CD1c-positive myeloid dendritic cell (primary cell): ENCODE results near the gene DSG2.

Source experiments
- DNase-seq: peaks from one replicate; pipeline ENCODE4 v3.0.0-alpha.2; 2016; ENCODE audit errors: extremely low spot score

DSG2 gene

GRCh38 chr18:31555971-31556747 is 58.2 kb downstream of the DSG2 start:
- peak; percentile 71 for DNase-seq

- DNase-seq = no peak
Measured at GRCh38 chr18:31557446-31557845, 59.5 kb downstream of the DSG2 start.

- no peak for DNase-seq
Measured at GRCh38 chr18:31558567-31558966, 60.6 kb downstream of the DSG2 start.

GRCh38 chr18:31562726-31563125 is 64.7 kb downstream of the DSG2 start:
- no peak for DNase-seq

- DNase-seq = no peak
Measured at GRCh38 chr18:31563778-31564177, 65.8 kb downstream of the DSG2 start.

- no peak for DNase-seq
Measured at GRCh38 chr18:31565345-31565744, 67.4 kb downstream of the DSG2 start.

- no peak for DNase-seq
Measured at GRCh38 chr18:31565782-31566512, 68.0 kb downstream of the DSG2 start.

- no peak for DNase-seq
Measured at GRCh38 chr18:31566576-31567306, 68.8 kb downstream of the DSG2 start.

GRCh38 chr18:31572368-31572767 is 74.4 kb downstream of the DSG2 start:
- no peak for DNase-seq

GRCh38 chr18:31573051-31573450 is 75.1 kb downstream of the DSG2 start:
- DNase-seq = no peak

GRCh38 chr18:31574359-31574758 is 76.4 kb downstream of the DSG2 start:
- DNase-seq = peak; percentile 57

GRCh38 chr18:31575515-31576257 is 77.7 kb downstream of the DSG2 start:
- no peak for DNase-seq

- DNase-seq = no peak
Measured at GRCh38 chr18:31576670-31577069, 78.7 kb downstream of the DSG2 start.

GRCh38 chr18:31577195-31577594 is 79.2 kb downstream of the DSG2 start:
- DNase-seq = no peak

- DNase-seq = no peak
Measured at GRCh38 chr18:31578126-31578525, 80.1 kb downstream of the DSG2 start.

- DNase-seq = no peak
Measured at GRCh38 chr18:31579375-31579774, 81.4 kb downstream of the DSG2 start.

- no peak for DNase-seq
Measured at GRCh38 chr18:31581498-31582197, 83.7 kb downstream of the DSG2 start.

- no peak for DNase-seq
Measured at GRCh38 chr18:31583185-31583854, 85.3 kb downstream of the DSG2 start.

- no peak for DNase-seq
Measured at GRCh38 chr18:31585991-31586390, 88.0 kb downstream of the DSG2 start.

GRCh38 chr18:31586616-31587015 is 88.6 kb downstream of the DSG2 start:
- DNase-seq = no peak

GRCh38 chr18:31587529-31587928 is 89.6 kb downstream of the DSG2 start:
- DNase-seq = no peak
